Stimulated activated CD8-positive, alpha-beta memory T cell treated with anti-CD3 and anti-CD28 coated beads, Interleukin-4, amount 100 ng/mL, for 48 hours (primary cell): ENCODE data around the gene MOB1B.

Experiments
- DNase-seq: peaks from one replicate; pipeline ENCODE4 v3.0.0-alpha.2; 2020

The MOB1B gene

GRCh38 chr4:70915036-70915815 lies 13.1 kb downstream of the MOB1B start:
- DNase-seq: no peak

DNA sequence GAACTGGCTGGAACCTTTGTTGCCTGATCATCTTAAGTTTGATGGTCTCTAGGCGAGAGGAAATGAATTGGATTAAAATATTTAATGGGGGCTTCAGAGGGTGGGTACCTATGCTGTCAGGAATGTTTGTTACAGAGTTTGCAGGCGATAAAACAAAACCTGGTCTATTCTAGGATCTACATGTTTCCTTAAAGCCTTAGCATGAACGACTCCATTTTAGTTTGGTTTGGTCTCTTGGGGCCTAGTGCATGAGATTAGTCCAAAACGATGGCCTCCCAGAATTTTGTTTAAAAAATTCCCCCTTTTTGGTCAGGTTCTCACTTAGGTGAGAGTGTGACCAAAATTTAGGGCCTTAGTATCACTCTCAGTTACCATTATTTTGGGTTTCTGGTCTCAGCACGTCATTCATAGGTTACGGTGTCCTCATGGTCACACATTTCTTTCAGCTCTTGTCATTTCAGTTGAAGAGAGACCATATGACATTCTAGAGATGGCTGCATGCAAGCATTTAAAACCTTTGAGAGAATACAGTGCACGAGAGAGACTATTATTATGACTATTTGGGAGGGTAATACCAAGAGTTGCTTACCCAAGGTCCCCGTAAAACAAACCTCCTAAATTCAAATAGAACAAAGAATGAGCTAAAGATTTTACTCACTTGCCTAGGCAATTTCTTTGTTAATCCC lies 13.8 kb downstream of the MOB1B start:
- DNase-seq: no peak

DNA sequence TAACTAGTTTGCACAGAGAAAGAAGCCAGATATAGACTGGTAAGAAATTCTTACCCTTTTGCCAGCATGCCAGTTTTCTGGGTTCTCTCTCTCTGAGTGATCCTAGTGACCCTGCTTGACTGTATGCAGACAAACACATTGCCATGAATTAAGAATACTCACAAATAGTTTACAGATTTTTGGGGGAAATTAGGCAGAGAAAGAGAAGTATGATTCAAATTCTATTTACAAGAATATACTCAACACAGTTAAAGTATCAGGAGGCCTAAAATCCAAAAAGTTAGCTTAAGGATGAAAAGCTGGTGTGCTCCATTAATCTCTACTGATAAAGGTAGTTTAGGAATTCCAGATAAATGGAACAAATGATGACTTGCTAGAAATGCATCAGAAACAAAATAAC lies 18.4 kb downstream of the MOB1B start:
- no peak for DNase-seq

GRCh38 chr4:70925418-70925817 lies 23.2 kb downstream of the MOB1B start:
- no peak for DNase-seq

DNA sequence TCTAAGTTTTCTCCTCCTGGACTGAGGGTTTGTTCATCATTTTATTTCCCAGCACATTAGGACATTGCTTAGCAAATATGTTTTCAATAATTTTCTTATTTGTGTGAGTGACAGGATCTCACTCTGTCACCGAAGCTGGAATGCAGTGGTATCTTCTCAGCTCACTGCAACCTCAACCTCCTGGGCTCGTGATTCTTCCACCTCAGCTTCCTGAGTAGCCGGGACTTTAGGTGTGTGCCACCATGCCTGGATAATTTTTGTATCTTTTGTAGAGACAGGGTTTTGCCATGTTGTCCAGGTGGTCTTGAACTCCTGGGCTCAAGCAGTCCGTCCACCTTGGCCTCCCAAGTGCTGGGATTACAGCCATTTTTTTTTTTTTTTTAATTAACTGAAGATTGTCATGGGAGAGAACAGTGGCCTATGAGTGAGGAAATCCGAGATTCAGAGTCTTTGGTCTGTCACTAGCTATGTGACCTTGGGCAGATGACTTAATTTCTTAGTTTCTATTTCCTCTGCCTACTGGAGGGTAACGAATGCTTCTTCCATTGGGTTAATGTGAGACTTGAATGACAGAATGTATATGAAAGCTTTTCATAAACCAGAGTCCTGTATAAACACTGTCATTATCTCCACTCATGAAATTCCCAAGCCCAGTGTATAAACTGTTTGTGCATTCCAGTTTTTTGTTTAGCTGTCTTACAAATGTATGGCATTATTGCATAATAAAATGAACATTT lies 23.9 kb downstream of the MOB1B start:
- DNase-seq: no peak

DNA sequence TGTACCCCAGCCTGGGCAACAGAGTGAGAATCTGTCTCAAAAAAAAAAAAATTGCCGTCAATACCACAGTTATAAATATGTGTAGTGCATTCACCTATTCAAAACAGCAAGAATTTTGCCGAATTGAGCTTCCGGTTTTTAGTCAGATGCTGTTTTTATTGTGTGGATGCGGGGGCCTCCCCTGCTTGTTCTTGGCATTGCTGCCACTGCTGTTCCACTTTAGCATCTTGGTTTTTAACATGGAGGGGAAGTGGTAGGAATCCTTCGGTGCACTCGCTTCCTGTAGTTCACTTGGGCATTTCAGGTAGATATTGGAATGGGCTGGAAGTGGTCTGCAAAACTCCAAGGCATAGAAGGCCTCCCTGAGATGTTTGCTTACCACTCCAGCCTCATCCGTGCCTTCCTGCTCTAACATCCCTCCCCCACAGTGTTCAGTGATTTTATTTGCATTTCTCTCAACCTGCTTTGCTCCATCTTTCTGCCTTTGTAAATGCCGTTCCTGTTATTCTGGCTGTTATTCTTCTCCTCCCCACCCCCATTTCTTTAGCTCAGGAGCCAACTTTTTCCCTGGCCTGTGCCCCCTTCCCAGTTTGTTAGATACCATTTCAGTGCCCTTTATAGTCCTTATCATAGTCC lies 25.5 kb downstream of the MOB1B start:
- peak; percentile 31 for DNase-seq

DNA sequence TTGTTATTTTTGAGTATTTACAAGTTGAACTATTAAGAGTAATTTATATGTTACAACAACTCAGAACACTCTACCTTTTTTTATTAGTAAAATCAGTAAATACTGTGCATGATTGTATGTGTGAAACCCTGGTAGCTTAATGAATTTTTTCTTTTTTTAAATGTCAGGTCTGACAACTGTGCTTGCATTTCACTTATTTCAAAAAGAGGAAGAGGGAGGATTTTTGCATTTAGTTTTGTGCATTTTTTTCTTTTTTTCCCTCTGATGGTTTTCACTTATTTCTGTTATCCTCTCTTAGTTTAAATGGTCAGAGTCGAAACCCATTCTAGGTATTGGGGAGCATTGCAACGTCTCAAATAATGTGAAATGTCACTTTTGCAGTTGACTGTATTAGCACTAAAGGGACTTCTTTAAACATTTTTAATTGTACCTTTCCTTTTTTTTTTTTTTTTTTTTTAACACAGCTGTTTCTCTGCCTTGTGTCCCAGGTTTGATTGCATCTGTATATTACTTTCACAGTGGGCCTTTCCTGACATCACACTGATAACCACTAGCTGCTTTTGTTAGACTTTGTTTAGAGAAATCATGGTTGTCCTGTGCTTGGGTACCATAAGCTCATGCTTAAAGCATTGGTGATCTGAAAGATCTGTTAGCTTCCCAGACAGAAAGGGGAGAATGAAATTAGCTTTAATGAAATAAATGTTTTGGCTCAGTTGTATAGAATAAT lies 28.5 kb downstream of the MOB1B start:
- no peak for DNase-seq

- no peak for DNase-seq
These were observed 29.2 kb downstream of the MOB1B start for GRCh38 chr4:70931347-70931746.

- DNase-seq: no peak
These were observed 30.8 kb downstream of the MOB1B start for GRCh38 chr4:70932984-70933383.

DNA sequence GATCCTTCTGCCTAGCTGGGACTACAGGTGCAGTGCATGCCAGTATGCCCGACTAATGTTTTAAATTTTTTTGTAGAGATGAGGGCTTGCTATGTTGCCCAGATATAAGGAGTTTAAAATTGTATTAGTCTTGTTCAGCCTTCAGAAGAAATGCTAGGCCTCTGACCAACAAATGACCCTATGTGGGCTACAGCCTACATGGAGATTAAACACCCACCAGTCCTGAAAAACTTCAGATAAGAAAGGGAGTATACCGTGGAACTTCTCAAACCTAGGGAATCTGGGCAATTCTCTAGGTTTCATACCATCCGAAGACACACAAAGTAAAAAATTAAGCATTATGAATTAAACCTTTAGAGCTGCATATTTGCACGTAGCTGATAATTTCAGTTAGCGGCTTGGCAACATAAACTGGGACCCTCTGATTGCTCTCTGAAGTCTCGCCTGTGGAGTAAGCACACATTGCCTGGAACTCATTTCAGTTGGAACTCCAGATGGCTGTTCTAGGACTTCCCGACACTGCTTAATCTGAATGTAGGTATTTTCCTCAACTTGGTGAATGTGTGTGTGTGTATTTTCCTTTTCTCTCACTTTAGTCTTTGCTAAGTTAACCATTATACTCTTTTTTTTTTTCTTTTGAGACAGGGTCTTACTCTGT lies 33.0 kb downstream of the MOB1B start:
- no peak for DNase-seq

DNA sequence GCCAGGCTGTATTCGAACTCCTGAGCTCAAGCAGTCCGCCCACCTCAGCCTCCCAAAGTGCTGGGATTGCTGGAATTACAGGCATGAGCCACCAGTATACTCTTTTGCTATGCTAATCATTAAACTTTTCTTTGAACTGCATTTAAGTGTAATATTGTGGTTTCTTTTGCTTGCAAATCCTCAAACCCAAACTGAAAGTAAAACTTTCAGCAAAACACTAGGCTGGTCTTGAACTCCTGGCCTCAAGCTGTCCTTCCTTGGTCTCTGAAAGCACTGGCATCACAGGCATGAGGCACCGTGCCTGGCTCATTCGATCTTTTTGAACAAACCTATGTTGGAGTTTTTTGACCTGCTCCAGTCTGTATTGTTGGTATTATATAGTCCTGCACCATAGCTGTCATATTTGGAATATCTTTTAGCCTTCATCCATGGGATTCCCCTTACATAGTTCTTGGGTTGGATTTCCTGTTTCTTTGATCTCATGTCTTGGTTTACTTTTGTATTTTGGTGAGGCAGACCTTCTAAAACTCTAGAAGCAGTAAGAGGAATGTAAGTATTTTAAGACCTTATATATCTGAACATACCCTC lies 34.1 kb downstream of the MOB1B start:
- DNase-seq: no peak

GRCh38 chr4:70938086-70938485 lies 35.9 kb downstream of the MOB1B start:
- no peak for DNase-seq

- no peak for DNase-seq
These were observed 38.0 kb downstream of the MOB1B start for GRCh38 chr4:70940134-70940533.

GRCh38 chr4:70943114-70943513 lies 40.9 kb downstream of the MOB1B start:
- no peak for DNase-seq

DNA sequence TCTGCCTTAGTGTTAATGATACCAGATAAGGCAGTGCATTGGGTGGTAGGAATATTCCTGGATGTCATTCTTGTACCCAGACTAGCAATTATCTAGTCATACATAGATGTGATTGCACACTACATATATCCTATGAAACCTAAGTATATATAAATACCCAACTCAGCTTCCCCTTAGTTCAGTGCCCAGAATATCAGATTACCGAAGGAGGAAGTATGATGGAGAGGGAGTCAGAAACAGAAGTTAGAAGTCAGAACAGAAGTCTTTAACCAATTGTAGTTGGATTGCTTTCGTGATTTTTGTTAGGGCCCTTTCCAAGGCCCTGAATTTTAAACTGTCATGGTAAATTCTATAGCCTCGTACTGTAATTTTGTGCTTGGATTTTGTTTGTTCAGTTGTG lies 42.9 kb downstream of the MOB1B start:
- DNase-seq: no peak

DNA sequence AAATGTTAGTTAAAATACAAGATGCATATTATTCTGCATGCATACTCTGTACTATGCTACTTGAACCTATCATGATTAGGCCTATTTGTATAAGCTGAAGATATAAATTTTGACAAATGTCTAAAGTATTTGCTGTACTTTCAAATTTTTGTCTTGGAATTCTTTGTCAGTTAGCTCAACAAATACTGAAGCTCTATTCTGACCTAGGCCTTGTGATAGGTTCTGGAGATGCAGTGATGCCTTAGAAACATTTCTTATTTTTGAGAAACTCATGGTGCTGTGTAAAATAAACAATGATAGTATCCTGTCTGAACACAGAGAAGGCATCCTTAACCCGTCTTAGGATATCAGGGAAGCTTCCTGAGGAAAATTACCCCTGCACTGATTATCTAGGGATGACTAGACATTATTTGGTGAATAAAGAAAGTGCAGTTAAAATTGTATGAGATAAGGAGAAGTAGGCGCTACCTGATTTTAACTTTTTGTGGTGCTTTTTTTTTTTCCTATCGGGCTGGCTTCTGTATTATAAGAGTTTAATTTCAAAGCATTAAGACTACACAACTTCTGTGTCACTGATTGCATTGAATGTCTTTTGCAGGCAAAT lies 43.4 kb downstream of the MOB1B start:
- no peak for DNase-seq

- DNase-seq: no peak
These were observed 44.8 kb downstream of the MOB1B start for GRCh38 chr4:70946939-70947338.

DNA sequence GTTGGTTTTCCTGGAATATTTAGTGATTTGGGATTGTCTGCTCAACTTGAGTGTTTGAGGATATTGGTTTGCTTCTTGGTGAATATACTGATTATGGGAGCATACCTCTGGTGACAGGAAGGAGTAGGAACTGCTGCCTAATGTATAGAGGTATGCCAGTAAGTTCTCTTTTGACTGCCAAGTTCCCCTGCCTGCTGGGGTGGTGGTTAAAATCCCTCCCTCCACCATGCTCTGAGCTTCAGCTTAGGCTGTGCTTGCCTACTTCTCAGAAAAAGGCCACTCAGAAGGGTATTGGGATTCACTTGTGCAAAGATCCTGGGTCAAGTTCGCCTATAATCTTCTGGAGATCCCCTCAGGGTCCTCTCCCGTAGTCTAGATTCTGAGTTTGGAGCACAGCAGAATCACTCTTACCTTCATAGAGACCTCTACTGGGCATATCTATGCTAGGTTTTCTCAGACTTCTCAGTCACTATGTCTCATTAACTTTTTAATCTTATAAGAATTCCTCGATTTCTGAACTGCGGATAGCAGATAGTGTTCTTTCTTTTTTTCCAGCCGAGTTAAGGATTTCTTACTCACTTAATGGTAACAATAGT lies 46.6 kb downstream of the MOB1B start:
- no peak for DNase-seq

GRCh38 chr4:70954032-70954431 lies 51.9 kb downstream of the MOB1B start:
- DNase-seq: no peak

- no peak for DNase-seq
These were observed 54.5 kb downstream of the MOB1B start for GRCh38 chr4:70956549-70957210.
